Testis (tissue), 2 donors: ENCODE data around the gene CLCN3.

Source experiments
- POLR2A ChIP-seq: fragments of 450-650 bp; IDR thresholded peaks from one replicate; pipeline ENCODE4 v1.6.1; 2017; ENCODE audit warnings: antibody characterized with exemption, mild to moderate bottlenecking, moderate library complexity
- TF ChIP-seq, protein P1 (sequence below), 3 experiments: fragments of 450-650 bp in 2 of 3; fragments of 200-600 bp in 1 of 3; sonication (generic) in 1 of 3; IDR thresholded peaks; one replicate each; pipeline ENCODE4 v1.5.1; 2016 to 2019; ENCODE audit warnings: antibody characterized with exemption in 3 of 3, mild to moderate bottlenecking in 2 of 3, moderate library complexity in 1 of 3

DNA sequence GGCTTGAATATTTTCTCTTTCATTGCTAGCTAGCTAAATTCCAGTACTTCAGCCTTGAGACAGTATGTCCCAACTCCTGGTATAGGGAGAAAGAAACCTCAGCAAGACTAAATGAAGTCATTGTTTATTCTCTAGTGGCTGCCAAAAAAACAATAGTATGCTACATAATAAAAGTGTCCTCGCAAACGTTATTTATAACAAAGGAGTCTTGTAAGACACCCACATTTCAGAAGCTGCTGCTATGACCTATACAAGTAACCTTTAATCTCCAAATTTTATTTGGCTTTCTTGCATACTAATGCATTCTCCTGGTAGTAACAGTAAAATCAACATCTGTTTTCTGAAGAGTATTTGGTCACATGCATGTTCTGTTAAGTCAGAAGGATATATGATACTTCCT lies 36.8 kb upstream of the CLCN3 start:
- TF ChIP-seq, protein P1, sequence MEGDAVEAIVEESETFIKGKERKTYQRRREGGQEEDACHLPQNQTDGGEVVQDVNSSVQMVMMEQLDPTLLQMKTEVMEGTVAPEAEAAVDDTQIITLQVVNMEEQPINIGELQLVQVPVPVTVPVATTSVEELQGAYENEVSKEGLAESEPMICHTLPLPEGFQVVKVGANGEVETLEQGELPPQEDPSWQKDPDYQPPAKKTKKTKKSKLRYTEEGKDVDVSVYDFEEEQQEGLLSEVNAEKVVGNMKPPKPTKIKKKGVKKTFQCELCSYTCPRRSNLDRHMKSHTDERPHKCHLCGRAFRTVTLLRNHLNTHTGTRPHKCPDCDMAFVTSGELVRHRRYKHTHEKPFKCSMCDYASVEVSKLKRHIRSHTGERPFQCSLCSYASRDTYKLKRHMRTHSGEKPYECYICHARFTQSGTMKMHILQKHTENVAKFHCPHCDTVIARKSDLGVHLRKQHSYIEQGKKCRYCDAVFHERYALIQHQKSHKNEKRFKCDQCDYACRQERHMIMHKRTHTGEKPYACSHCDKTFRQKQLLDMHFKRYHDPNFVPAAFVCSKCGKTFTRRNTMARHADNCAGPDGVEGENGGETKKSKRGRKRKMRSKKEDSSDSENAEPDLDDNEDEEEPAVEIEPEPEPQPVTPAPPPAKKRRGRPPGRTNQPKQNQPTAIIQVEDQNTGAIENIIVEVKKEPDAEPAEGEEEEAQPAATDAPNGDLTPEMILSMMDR (IDR thresholded peaks at IDR 0.05): no peak
- TF ChIP-seq POLR2A: no peak
